T-helper 2 cell (primary cell): Measurements from ENCODE around the gene KMT2A.
A peak's percentile ranks its signal among the peaks of the same experiment; 100 is the strongest.

Experiments
- DNase-seq, 5 experiments: peaks; one replicate each; pipeline versions ENCODE4 v3.0.0 to v3.0.0-alpha.2; 2012 to 2022

Gene KMT2A

DNA sequence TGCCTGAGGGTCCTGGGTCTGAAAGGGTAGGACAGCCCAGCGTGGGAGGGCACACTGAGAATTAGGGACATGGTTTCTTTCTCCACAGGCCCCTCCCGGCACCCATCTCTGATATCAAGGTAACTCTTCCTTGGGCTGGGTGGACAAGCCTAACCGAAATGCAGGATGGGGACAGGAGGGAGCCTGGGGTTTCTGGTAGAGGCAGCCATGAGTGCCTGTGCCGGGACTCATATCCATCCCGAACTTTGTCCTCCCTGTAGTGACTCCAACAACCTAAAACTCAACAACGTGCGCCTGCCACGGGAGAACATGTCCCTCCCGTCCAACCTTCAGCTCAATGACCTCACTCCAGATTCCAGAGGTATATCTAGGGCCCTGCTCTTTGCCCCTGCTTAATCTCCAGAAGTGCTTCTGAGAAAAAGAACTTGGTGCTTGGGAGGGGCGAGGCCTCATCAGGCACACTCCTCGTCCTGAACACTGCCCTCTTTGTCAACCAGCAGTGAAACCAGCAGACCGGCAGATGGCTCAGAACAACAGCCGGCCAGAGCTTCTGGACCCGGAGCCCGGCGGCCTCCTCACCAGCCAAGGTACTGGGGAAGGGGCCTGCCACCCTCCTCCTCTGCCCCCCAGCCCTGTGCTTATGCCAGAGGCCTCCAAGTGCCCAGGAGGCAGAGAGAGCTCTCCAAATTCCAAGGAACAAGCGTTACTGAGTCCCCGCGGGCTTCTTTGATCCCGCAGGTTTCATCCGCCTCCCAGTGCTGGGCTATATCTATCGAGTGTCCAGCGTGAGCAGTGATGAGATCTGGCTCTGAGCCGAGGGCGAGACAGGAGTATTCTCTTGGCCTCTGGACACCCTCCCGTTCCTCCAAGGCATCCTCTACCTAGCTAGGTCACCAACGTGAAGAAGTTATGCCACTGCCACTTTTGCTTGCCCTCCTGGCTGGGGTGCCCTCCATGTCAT, 97.8 kb downstream of the KMT2A start:
- DNase-seq, result no peak

DNA sequence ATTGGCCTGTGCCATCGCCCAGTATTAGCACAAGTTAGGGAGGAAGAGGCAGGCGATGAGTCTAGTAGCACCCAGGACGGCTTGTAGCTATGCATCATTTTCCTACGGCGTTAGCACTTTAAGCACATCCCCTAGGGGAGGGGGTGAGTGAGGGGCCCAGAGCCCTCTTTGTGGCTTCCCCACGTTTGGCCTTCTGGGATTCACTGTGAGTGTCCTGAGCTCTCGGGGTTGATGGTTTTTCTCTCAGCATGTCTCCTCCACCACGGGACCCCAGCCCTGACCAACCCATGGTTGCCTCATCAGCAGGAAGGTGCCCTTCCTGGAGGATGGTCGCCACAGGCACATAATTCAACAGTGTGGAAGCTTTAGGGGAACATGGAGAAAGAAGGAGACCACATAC, 99.0 kb downstream of the KMT2A start:
- DNase-seq, result no peak

DNA sequence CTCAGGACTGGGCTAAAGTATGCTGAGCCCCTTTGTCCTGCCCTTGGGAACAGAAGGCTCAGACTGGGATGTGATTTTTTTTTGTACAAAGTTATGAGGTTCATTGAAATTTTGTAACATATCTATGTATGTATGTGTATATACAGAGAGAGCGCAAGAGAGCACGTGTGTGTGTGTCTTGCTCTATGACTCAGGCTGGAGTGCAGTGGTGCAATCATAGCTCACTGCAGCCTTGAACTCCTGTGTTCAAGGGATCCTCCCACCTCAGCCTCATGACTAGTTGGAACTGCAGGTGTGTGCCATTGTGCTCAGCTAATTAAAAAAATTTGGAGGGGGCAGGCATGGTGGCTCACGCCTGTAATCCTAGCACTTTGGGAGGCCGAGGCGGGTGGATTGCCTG, 100.4 kb downstream of the KMT2A start:
- no peak for DNase-seq

DNA sequence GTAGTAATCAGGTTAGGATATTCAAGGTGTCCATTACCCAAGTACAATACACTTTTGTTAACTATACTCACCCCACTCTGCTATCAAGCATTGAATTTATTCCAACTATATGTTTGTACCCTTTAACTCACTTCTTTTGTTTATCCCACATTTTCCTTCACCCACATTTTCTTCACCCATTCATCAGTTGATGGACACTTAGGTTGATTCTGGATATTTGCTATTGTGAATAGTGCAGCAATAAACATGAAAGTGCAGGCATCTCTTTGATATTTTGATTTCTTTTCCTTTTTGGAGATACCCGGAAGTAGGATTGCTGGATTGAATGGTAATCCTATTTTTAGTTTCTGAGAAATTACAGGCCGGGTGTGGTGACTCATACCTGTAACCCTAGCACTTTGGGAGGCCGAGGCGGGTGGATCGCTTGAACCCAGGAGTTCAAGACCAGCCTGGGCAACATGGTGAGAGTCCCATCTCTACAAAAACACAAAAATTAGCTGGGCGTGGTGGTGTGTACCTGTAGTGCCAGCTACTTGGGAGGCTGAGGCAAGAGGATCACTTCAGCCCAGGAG, 101.2 kb downstream of the KMT2A start:
- DNase-seq, result no peak

DNA sequence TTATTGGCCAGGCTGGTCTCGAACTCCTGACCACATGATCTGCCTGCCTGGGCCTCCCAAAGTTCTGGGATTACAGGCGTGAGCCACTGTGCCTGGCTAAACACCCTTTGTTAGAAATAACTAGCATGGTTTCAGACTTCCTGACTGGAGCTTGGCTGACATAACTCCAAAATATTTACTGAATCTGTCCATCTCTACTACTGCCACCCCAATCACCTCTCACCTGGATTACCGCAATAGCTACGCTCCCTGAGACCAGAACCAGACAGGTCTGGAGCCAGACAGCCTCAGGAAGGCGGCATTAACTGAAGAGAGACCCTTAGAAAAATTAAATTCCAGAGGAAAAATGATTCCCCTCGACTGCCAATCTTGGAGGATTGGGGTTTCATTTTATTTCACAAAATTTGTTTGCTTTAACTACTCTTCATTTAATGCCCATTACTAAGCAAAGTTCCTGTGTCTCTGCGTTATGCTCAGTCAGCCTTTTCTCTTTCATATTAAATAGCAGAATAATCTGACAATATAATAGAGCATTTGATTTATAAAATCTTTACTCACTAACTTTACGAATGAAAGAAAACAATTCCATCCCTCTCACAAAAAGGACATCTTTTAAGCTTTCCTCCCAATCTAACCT, 107.8 kb downstream of the KMT2A start:
- no peak for DNase-seq

DNA sequence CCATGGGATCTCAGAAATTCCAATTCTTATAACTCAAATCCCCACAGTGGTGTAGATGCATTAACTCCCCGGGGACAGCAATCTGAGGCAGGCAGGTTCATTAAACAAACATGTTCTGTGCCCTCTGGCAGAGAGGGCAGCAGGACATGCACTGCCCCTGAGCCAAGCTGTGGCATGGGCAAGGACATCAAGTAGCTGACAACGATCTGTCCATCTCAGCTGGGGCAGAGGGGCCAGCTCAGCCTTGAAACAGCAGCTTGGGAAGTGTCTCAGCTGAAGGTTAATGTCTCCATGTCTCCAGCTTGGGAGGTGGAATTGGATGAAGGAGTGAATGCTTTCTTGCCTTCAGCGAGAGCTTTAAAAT, 108.3 kb downstream of the KMT2A start:
- DNase-seq, result no peak

DNA sequence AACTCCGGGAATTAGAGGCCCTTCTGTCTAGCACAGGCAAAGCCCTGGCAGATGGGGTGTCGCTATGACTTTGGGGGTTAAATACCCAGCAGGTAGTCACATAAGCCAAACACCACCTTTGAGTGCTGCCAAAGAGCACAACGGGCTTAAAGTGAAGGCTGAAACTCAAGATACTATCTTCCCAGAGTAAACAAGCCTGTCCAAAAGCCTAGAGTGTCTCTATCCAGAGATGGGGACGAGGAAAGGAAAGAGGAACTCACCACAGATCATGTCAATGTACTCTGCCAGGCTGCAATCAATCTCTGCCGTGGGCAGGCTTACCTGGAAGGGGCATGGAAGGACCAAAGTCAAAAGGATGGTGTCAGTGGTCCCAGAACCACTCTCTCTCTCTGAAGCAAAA, 109.2 kb downstream of the KMT2A start:
- no peak for DNase-seq

DNA sequence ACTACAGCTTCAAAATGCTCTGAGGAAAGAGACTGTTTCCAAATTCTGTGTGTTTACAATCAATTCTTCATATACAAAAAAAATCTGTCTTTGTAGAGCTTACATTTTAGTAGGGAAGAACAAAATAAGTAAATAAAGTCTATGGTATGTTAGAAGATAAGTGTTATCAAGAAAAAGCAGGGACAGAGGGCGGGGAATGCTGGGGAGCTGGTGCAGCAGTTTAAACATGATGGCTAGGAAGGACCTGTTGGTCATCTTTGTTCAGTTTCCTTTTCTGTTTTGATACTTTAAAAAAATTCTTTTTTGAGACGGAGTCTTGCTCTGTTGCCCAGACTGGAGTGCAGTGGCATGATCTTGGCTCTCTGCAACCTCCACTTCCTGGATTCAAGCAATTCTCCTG, 110.8 kb downstream of the KMT2A start:
- no peak for DNase-seq

DNA sequence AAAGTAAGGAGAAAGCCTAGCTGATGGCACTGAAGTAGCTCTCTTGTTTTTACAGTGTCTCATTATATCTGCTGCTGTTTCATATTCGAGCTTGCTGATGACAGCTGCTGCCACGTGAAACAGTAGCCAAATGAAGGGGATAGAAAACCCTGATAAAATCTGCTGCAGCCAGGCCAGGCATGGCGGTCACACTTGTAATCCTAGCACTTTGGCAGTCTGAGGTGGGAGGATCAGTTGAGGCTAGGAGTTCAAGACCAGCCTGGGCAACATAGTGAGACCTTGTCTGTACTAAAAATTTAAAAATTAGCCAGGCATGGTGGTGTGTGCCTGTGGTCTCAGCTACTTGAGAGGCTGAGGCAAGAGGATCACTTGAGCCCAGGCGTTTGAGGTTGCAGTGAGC, 116.0 kb downstream of the KMT2A start:
- DNase-seq, result no peak

DNA sequence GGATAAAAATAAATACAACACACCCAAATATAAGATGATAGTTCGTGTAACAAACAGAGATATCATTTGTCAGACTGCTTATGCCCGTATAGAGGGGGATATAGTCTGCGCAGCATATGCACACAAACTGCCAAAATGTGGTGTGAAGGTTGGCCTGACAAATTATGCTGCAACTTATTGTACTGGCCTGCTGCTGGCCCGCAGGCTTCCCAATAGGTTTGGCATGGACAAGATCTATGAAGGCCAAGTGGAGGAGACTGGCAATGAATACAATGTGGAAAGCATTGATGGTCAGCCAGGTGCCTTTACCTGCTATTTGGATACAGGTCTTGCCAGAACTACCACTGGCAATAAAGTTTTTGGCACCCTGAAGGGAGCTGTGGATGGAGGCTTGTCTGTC, 124.5 kb downstream of the KMT2A start:
- no peak for DNase-seq

DNA sequence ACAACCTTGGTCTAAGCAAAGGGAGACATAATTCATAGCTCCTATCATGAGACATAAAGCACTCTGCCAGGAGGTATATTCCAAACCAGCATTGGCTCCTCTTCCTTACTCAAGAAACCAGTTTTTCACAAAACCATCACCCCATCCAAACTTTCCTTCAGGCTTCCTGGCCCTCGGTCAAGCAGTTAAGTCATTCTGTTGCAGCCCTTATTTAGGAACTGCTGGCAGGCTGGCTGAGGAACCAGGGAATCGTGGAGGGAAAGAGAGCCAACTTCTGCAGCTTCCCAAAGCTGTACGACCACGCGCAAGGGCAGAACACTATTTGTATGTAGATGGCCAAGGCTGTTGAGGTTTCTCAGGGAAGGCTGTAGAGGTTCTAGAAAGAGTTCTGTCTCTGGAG, 128.8 kb downstream of the KMT2A start:
- DNase-seq, result no peak

DNA sequence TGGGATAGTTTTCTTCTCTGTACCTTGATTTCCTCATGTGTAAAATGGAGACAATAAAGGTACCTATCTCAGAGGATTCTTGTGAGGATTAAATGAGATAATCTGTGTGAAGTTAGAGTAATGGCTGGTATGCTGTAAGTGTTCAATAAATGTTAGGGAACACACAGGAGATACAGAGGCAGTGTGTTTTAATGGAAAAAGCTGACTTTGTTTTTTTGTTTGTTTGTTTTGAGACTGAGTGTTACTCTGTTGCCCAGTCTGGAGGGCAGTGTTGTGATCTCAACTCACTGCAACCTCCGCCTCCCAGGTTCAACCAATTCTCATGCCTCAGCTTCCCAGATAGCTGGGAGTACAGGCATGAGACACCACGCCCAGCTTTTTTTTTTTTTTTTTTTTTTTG, 133.4 kb downstream of the KMT2A start:
- no peak for DNase-seq

DNA sequence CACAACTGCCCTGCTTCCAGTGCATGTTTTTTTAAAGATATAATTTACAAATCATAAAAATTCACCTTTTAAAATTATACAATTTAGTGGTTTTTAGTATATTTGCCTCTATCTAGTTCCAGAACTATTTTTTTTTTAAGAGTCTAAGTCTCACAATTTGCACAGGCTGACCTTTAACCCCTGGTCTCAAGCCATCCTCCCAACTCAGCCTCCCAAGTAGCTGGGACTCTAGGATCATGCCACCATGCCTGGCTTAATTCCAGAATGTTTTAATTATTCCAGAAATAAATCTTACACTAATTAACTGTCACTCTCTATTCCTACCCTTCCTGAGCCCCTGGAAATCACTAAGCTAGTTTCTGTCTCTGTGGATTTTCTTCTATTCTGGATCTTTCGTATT, 134.5 kb downstream of the KMT2A start:
- DNase-seq, result no peak

DNA sequence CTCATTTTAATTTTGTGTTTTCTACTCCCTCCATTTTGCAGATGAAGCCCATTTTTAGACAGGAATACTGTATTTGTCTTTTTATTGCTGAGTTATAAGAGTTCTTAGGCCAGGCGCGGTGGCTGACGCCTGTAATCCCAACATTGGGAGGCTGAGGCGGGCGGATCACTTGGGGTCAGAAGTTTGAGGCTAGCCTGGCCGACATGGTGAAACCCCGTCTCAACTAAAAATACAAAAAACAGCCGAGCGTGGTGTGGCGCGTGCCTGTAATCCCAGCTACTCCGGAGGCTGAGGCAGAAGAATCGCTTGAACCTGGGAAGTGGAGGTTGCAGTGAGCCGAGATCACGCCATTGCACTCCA, 135.4 kb downstream of the KMT2A start:
- peak in 1 of 5 experiments; percentile 12 for DNase-seq

DNA sequence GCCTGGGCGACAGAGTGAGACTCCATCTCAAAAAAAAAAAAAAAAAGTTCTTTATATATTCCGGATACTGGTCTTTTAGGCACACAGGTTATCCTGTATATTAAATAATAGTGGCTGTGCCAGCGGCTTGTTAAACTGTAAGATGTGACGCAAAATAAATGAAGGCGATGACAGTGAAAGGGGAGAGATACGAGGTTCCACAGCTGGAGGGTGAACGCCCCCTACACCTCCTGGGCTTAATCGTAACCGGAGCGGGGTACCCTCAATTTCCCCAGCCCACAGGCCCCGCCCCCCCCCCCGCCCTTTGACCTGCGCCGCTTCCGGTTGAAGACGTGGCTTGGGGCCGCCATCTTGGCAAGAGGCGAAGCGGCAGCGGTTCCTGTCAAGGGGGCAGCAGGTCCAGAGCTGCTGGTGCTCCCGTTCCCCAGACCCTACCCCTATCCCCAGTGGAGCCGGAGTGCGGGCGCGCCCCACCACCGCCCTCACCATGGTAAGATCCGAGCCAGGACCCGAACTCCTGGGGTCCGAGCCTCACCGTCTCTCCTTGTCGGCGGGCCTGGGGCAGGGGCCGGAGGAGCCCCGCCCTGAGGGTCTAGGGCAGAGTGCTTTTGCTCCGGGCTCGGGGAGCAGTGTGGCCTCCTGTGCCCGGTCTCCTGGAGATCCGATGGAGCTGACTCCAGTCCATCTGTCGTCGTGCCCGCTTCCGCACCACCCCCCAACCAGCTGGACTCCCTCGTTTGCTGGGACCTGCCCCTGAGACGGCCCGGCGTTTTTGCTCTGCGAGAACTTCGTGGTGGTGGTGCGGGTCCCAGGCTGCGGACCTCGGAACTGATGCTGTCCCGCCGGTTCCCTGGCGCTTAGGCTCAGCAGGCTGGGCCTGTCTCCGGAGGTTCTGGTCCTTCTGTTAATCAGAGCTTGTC, 136.0 kb downstream of the KMT2A start, which contains the start of gene ARCN1:
Gene ARCN1 (plus strand): TSS at position 349 of the 920 bp plus-strand sequence. CDS start 139 bp downstream, at position 488.
- DNase-seq, result peak; percentile 48 to 88 (median 72)

DNA sequence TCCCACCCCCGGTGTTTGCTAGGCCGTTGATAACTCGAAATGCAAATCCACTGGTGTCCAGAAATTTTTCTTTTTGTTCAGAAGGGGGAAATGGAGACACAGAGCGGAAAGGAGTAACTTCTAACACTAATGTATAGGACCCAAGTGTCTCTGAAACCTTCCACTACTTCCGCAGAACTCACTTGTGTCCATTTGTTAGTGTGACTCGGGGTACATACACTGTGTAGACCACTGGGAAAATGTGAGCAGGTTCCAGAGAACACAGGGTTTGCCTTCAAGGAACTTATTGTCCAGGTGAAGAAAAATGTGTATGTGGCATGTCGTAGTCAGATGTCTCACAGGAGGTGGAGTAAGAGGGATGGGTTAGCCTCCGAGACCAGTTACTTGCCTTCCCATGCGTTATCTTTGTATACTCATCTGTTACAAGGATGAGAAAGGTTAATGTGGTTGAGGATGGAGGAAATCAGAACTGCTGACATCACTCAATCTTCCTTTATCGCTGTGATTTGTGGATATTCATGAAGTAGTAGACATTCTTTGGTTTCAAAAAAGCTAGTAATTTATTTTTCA, 136.8 kb downstream of the KMT2A start:
- DNase-seq, result peak in 3 of 5 experiments; percentile 15 to 82 (median 38)

DNA sequence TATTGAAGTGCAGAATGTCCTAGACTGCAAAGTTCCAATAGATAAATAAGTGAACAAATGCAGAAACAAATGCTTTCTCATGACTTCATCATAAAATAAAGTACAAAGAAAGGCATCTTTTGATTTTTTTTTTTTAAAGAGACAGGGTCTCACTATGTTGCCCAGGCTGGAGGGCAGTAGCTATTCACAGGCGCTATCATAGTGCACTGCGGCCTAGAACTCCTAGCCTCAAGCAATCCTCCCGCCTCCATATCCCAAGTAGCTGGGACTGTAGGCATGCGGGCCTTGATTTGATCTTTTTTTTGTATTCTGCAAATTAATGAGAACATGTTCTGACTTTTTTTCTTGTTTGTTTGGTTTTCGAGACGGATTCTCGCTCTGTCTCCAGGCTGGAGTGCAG, 138.3 kb downstream of the KMT2A start:
- DNase-seq, result no peak
